A549 (cell line): Measurements from ENCODE around the gene GSK3A. TPM values are rescaled to one million over a fixed set of nuclear protein-coding genes. Genes with fewer than 3 reads are reported as not detected.

Source experiments
- ATAC-seq, 2 experiments: fragments of 200-7000 bp in 1 of 2; fragments of >200 bp in 1 of 2; cut with Nextera tagmentation in 1 of 2; cut with Tn5 transposase in 1 of 2; 3 replicates each; pipeline versions ENCODE4 v1.8.0 to v1.9.1; 2018 to 2020; ENCODE audit warnings: mild to moderate bottlenecking in 1 of 2, moderate library complexity in 1 of 2
- CTCF ChIA-PET: fragments of 300-600 bp; sonication (Branson Sonifier 250); formaldehyde crosslinking; extraction: SDS; loops from one replicate; lab custom pipeline; 2021; ENCODE audit warnings: antibody characterized with exemption, inconsistent platforms; lab: Yijun Ruan, JAX
- POLR2A ChIA-PET: fragments of 350-600 bp; formaldehyde crosslinking; extraction: SDS; loops from one replicate; lab custom pipeline; 2021; ENCODE audit warnings: antibody characterized with exemption, inconsistent platforms; lab: Yijun Ruan, JAX
- DNase-seq, 2 experiments: peaks; one replicate each; pipeline versions ENCODE4 v3.0.0 to v3.0.0-alpha.2; 2011 to 2016; ENCODE audit warnings: low read depth in 1 of 2, low spot score in 1 of 2
- FAIRE-seq: peaks from 2 replicates; lab custom pipeline; 2011; peaks lifted over from hg19 to GRCh38; lab: Jason Lieb, UNC
- H3K27ac ChIP-seq, 2 experiments: fragments of >200 bp; sonication (Bioruptor Twin); formaldehyde crosslinking; 3 replicates each; pipeline ENCODE4 v1.5.1; 2016 to 2017
- H3K4me1 ChIP-seq: fragments of >200 bp; sonication (Bioruptor Twin); formaldehyde crosslinking; 3 replicates; pipeline ENCODE4 v1.6.1; 2016
- H3K4me2 ChIP-seq: fragments of >200 bp; sonication (Bioruptor Twin); formaldehyde crosslinking; 3 replicates; pipeline ENCODE4 v1.6.1; 2016
- H3K4me3 ChIP-seq: fragments of >200 bp; sonication (Bioruptor Twin); formaldehyde crosslinking; 3 replicates; pipeline ENCODE4 v1.5.1; 2016
- H3K9me3 ChIP-seq: fragments of >200 bp; sonication (Bioruptor Twin); formaldehyde crosslinking; 3 replicates; pipeline ENCODE4 v1.6.1; 2016
- BCL3 ChIP-seq: fragments of >200 bp; sonication (Bioruptor Twin); formaldehyde crosslinking; IDR thresholded peaks from 3 replicates; pipeline ENCODE4 v1.6.1; 2016
- FOSB ChIP-seq: fragments of 250-450 bp; sonication (Bioruptor Pico); IDR thresholded peaks from 2 replicates; pipeline ENCODE4 v1.5.0; 2020; ENCODE audit warnings: mild to moderate bottlenecking, moderate library complexity
- GATA3 ChIP-seq: IDR thresholded peaks from 2 replicates; pipeline ENCODE4 v1.6.1; 2012; ENCODE audit warnings: borderline replicate concordance
- HEYL ChIP-seq: fragments of 250-450 bp; sonication (Bioruptor Pico); IDR thresholded peaks from 2 replicates; pipeline ENCODE4 v1.8.0; 2021; ENCODE audit warnings: mild to moderate bottlenecking, moderate library complexity
- HMGXB4 ChIP-seq: fragments of 250-450 bp; sonication (Bioruptor Pico); IDR thresholded peaks from 2 replicates; pipeline ENCODE4 v1.5.0; 2021; ENCODE audit warnings: mild to moderate bottlenecking, moderate library complexity, borderline replicate concordance
- HOXB13 ChIP-seq: fragments of 250-450 bp; sonication (Bioruptor Pico); IDR thresholded peaks from 2 replicates; pipeline ENCODE4 v1.5.0; 2020; ENCODE audit warnings: low read depth, mild to moderate bottlenecking, moderate library complexity
- JUNB ChIP-seq: fragments of >200 bp; sonication (Bioruptor Twin); formaldehyde crosslinking; IDR thresholded peaks from 2 replicates; pipeline ENCODE4 v1.6.1; 2016
- KDM1A ChIP-seq: fragments of 200-600 bp; sonication (generic); IDR thresholded peaks from 2 replicates; pipeline ENCODE4 v1.6.1; 2016; ENCODE audit warnings: low read depth, mild to moderate bottlenecking
- MAZ ChIP-seq: fragments of 150-350 bp; IDR thresholded peaks from 2 replicates; pipeline ENCODE4 v1.6.1; 2014; ENCODE audit warnings: antibody characterized with exemption, low read depth, low read length, borderline replicate concordance
- NR3C1 ChIP-seq: fragments of >200 bp; sonication (Bioruptor Twin); formaldehyde crosslinking; IDR thresholded peaks from 3 replicates; pipeline ENCODE4 v1.6.1; 2017
- POLR2A ChIP-seq: IDR thresholded peaks from 2 replicates; pipeline ENCODE4 v1.6.1; 2012; ENCODE audit warnings: mild to moderate bottlenecking, low read length
- REST ChIP-seq: fragments of 200-600 bp; sonication (generic); IDR thresholded peaks from 2 replicates; pipeline ENCODE4 v1.6.1; 2016; ENCODE audit warnings: antibody characterized with exemption, mild to moderate bottlenecking, moderate library complexity
- SMC3 ChIP-seq: fragments of >200 bp; sonication (Bioruptor Twin); formaldehyde crosslinking; IDR thresholded peaks from 3 replicates; pipeline ENCODE4 v1.6.1; 2018; ENCODE audit warnings: inconsistent platforms
- USF2 ChIP-seq: fragments of 450-650 bp; IDR thresholded peaks from 2 replicates; pipeline ENCODE4 v1.6.1; 2014; ENCODE audit warnings: antibody characterized with exemption
- ZC3H11A ChIP-seq: fragments of 450-650 bp; IDR thresholded peaks from 2 replicates; pipeline ENCODE4 v1.6.1; 2014; ENCODE audit warnings: antibody characterized with exemption, mild to moderate bottlenecking
- WGBS: methylation state at CpG from one replicate; pipeline ENCODE4 v1.1.6; 2017; ENCODE audit errors: missing lambda C conversion rate; 5-methylcytosine and 5-hydroxymethylcytosine counted together
- polyA plus RNA-seq, 4 experiments: library from polyadenylated mRNA; depleted of rRNA in 3 of 4; stranded (reverse); fragments of >200 nt; fragmentation: RNase III in 1 of 4; extraction: RNeasy Plus Mini Kit Qiagen cat#74134 plus additional on column Dnase treatment in 1 of 4; gene quantifications; 2 replicates in 3 of 4; 3 replicates in 1 of 4; pipeline ENCODE4 v1.2.3, GENCODE V29; 2011 to 2017

The GSK3A gene
- polyA plus RNA-seq, 2 of the 4 experiments (the other 2 are of a cell fraction) = 55.2 to 85.1 TPM

- Histone ChIP-seq H3K9me3 (no peaks in the 10 kb centered on the region), H3K27ac (no peak overlapping the region), H3K4me2 (no peak overlapping the region), H3K4me1 (peaks cover 30% of the 10 kb centered on the region), H3K4me3 (no peak overlapping the region)
- DNase-seq (no peak), FAIRE-seq (peak; percentile 18), ATAC-seq (no peak)
- ChIA-PET CTCF (interaction anchor here (0.9 to 3.6 kb wide), 12 partner anchors 13 to 107 kb away, joined by 3 to 29 read pairs (median 5); partner anchors contain the start of genes GSK3A and POU2F2), POLR2A (interaction anchor here (0.9 kb wide), 1 partner anchor 38 kb away, joined by 3 read pairs; no protein-coding TSS in a partner anchor)
- 85% methylated on average over 11 of the region's 11 CpGs for WGBS
- TF ChIP-seq SMC3 (no peak), POLR2A (no peak), BCL3 (no peak), KDM1A (no peak), USF2 (no peak), HEYL (CRISPR knock-in tag) (no peak), GATA3 (no peak), FOSB (CRISPR knock-in tag) (no peak), MAZ (no peak), HOXB13 (CRISPR knock-in tag) (no peak), JUNB (no peak), REST (no peak)
- TF ChIP-seq, all 56 proteins: peak for 0
Observed at GRCh38 chr19:42214810-42215485, 27.5 kb downstream of the GSK3A start.

- H3K4me3 ChIP-seq = no peak overlapping the region
- WGBS = 95% methylated on average over 1 of the region's 1 CpG
- H3K4me2 ChIP-seq = no peak overlapping the region
- peaks cover 22% of the 10 kb centered on the region for H3K4me1 ChIP-seq
- no peak for ATAC-seq
- H3K27ac ChIP-seq = no peak overlapping the region
- POLR2A ChIA-PET = no interaction called here
- DNase-seq = no peak
- H3K9me3 ChIP-seq = no peaks in the 10 kb centered on the region
- TF ChIP-seq HEYL (CRISPR knock-in tag) (no peak), NR3C1 (no peak), ZC3H11A (no peak), HMGXB4 (CRISPR knock-in tag) (no peak)
- no peak for FAIRE-seq
- CTCF ChIA-PET = interaction anchor here (0.9 to 1.4 kb wide), 3 partner anchors 28 to 104 kb away, joined by 3 read pairs; no protein-coding TSS in a partner anchor
Observed at GRCh38 chr19:42212886-42213285, 29.5 kb downstream of the GSK3A start.
